NCI-H748 (cell line): ENCODE measurements around the gene CHML.

Experiments
- DNase-seq: peaks from one replicate; lab custom pipeline; 2025; ENCODE audit not compliant: unreplicated experiment; lab: John Stamatoyannopoulos, UW

Gene CHML

GRCh38 chr1:241647658-241648057 is 7.5 kb upstream of the CHML start:
- no peak for DNase-seq

GRCh38 chr1:241646201-241646600 is 6.0 kb upstream of the CHML start:
- no peak for DNase-seq

GRCh38 chr1:241645199-241645598 is 5.0 kb upstream of the CHML start:
- DNase-seq: no peak

GRCh38 chr1:241644259-241644658 is 4.1 kb upstream of the CHML start:
- DNase-seq: no peak

- no peak for DNase-seq
Measured at GRCh38 chr1:241642593-241642944, 2.4 kb upstream of the CHML start.

- no peak for DNase-seq
Measured at GRCh38 chr1:241641773-241642592, 1.8 kb upstream of the CHML start.

GRCh38 chr1:241640867-241641622 is 876 bp upstream of the CHML start:
- DNase-seq: no peak

GRCh38 chr1:241639623-241640148 is 483 bp downstream of the CHML start:
- peak; percentile 75 for DNase-seq

GRCh38 chr1:241638909-241639622 is 1.1 kb downstream of the CHML start:
- DNase-seq: peak; percentile 6

GRCh38 chr1:241638099-241638682 is 2.0 kb downstream of the CHML start:
- no peak for DNase-seq

GRCh38 chr1:241637604-241638003 is 2.6 kb downstream of the CHML start:
- DNase-seq: no peak

- no peak for DNase-seq
Measured at GRCh38 chr1:241637046-241637590, 3.1 kb downstream of the CHML start.

- no peak for DNase-seq
Measured at GRCh38 chr1:241636291-241636690, 3.9 kb downstream of the CHML start.

- no peak for DNase-seq
Measured at GRCh38 chr1:241635556-241636152, 4.5 kb downstream of the CHML start.

GRCh38 chr1:241632987-241633386 is 7.2 kb downstream of the CHML start:
- no peak for DNase-seq

- no peak for DNase-seq
Measured at GRCh38 chr1:241631674-241632073, 8.5 kb downstream of the CHML start.

GRCh38 chr1:241630899-241631298 is 9.3 kb downstream of the CHML start:
- no peak for DNase-seq

- no peak for DNase-seq
Measured at GRCh38 chr1:241630476-241630875, 9.7 kb downstream of the CHML start.

GRCh38 chr1:241630005-241630404 is 10.2 kb downstream of the CHML start:
- no peak for DNase-seq

GRCh38 chr1:241627453-241628259 is 12.5 kb downstream of the CHML start:
- peak; percentile 55 for DNase-seq
